Fibroblast of skin of scalp (primary cell): Measurements from ENCODE around the gene OR2H2.

Experiments used
- DNase-seq: peaks from one replicate; pipeline ENCODE4 v3.0.0-alpha.2; 2013

Gene OR2H2

GRCh38 chr6:29630315-29630714 lies 45.4 kb downstream of the OR2H2 start:
- DNase-seq: no peak

GRCh38 chr6:29631209-29631810 lies 46.4 kb downstream of the OR2H2 start:
- no peak for DNase-seq

GRCh38 chr6:29631860-29632731 lies 47.2 kb downstream of the OR2H2 start:
- peak; percentile 77 for DNase-seq

GRCh38 chr6:29632789-29633533 lies 48.0 kb downstream of the OR2H2 start, which contains the start of gene GABBR1:
GABBR1 (minus strand) TSS chr6:29633183; CDS start chr6:29632385, 798 bp downstream.
- DNase-seq: peak; percentile 92

GRCh38 chr6:29633534-29633905 lies 48.6 kb downstream of the OR2H2 start:
- DNase-seq: no peak

- no peak for DNase-seq
These were observed 52.3 kb downstream of the OR2H2 start for GRCh38 chr6:29637247-29637646.
